ENCODE measurements around the gene CLSTN3. TPM values are rescaled to one million over a fixed set of nuclear protein-coding genes. Genes with fewer than 3 reads are reported as not detected.

Gene CLSTN3
- total and polyA plus RNA-seq, 2 of the 8 experiments (the other 6 are each of a cell fraction or from before 2014, with no cell fraction given), result 20.4 to 26.3 TPM

DNA sequence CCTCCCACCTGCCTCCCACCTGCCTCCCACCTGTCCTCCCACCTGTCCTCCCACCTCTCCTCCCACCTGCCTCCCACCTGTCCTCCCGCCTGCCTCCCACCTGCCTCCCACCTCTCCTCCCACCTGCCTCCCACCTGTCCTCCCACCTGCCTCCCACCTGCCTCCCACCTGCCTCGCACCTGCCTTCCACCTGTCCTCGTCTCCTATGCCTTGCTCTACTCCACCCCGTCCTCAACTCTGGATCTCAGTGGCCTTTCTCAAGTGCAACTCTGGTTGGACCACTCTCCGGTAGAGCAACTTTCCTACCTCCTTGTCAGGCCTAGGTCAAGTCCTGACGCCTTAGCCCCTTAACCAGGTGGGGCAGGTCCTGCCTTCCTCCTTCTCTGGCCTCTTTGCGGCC lies 30.0 kb downstream of the CLSTN3 start:
- no peak overlapping the region for H4K5ac ChIP-seq (ENCODE audit: insufficient read length, low read depth, low read length)
- no peak overlapping the region for H2BK5ac ChIP-seq (ENCODE audit: low read depth, low read length)
- no peak overlapping the region for H3K9ac ChIP-seq (replicated peaks in 1 of 4; ENCODE audit: extremely low read depth in 1 of 4, low read depth in 3 of 4, low read length in 3 of 4)
- no peak overlapping the region for H4K8ac ChIP-seq (ENCODE audit: extremely low read depth, insufficient read depth, low read length)
- no peak overlapping the region for H2AFZ ChIP-seq (ENCODE audit: low read length)
- H3K79me1 ChIP-seq (ENCODE audit: low read depth, low read length), result no peaks in the 10 kb centered on the region; the same call in 1 of the 2 replicates
- no peak overlapping the region for H3K4me3 ChIP-seq (ENCODE audit: extremely low read depth in 1 of 4, insufficient read depth in 2 of 4, low read depth in 3 of 4, low read length in 4 of 4)
- FAIRE-seq, result no peak
- no peak overlapping the region for H4K91ac ChIP-seq (replicated peaks; ENCODE audit: insufficient read length, low read length)
- CTCF ChIA-PET (ENCODE audit: partially characterized antibody), result interaction anchor here (1.0 to 6.1 kb wide), 3 partner anchors 14 to 20 kb away, joined by 3 to 71 read pairs (median 29); no protein-coding TSS in a partner anchor
- 0 out of 2 replicates have a peak overlapping the region, but pooled peaks have one; percentile 61 for H2BK15ac ChIP-seq (ENCODE audit: low read length)
- H3K23ac ChIP-seq (ENCODE audit: insufficient read length), result no peak overlapping the region
- H3K36me3 ChIP-seq (ENCODE audit: control insufficient read depth in 2 of 4, insufficient read depth in 4 of 4, low read length in 3 of 4), result no peaks in the 10 kb centered on the region; a peak in 2 of 8 replicates
- H3K4me2 ChIP-seq (ENCODE audit: insufficient read depth in 1 of 2, low read depth in 2 of 2, low read length in 2 of 2), result no peak overlapping the region
- H3K27me3 ChIP-seq (replicated peaks in 1 of 4; ENCODE audit: control insufficient read depth in 3 of 4, extremely low read depth in 1 of 4, insufficient read depth in 3 of 4, low read length in 3 of 4), result no peaks in the 10 kb centered on the region; a peak in 2 of 7 replicates
- no peak overlapping the region for H3K27ac ChIP-seq (ENCODE audit: low read depth, low read length)
- no peak overlapping the region for H2BK20ac ChIP-seq (ENCODE audit: low read length)
- H3K56ac ChIP-seq (replicated peaks; ENCODE audit: insufficient read length, low read depth, low read length), result no peak overlapping the region
- WGBS, 2 experiments (ENCODE audit: extremely low coverage in 1 of 2, insufficient coverage in 1 of 2, insufficient read length in 1 of 2, insufficient replicate concordance in 2 of 2, low coverage in 1 of 2, low lambda C conversion rate in 2 of 2, missing lambda C conversion rate in 1 of 2), result 80% methylated on average over 5 of the region's 7 CpGs; no CpG with 5 or more reads in 1 of the 2 experiments
- no peaks in the 10 kb centered on the region for H4K20me1 ChIP-seq (replicated peaks in 1 of 2; ENCODE audit: control insufficient read depth in 1 of 2, insufficient read depth in 2 of 2, low read length in 2 of 2)
- no peak overlapping the region for H3K18ac ChIP-seq (ENCODE audit: extremely low read depth, low read length)
- H3K79me2 ChIP-seq (ENCODE audit: control insufficient read depth in 1 of 2, insufficient read depth in 2 of 2, low read length in 2 of 2), result no peaks in the 10 kb centered on the region
- no peaks in the 10 kb centered on the region; the same call in 1 of the 2 replicates for H3K23me2 ChIP-seq (ENCODE audit: low read depth, low read length)
- no peak for DNase-seq (ENCODE audit: low read depth in 1 of 2, low spot score in 2 of 2)
- H3K14ac ChIP-seq (ENCODE audit: insufficient read length), result no peak overlapping the region
- no peak overlapping the region for H2BK120ac ChIP-seq (replicated peaks; ENCODE audit: low read depth, low read length)
- no peaks in the 10 kb centered on the region for H3K4me1 ChIP-seq (replicated peaks in 1 of 4; ENCODE audit: control insufficient read depth in 3 of 4, insufficient read depth in 4 of 4, low read length in 3 of 4)
- no peak for TF ChIP-seq KDM1A (IDR thresholded peaks at IDR 0.05; ENCODE audit: borderline replicate concordance, low read length)
- TF ChIP-seq BACH1 (IDR thresholded peaks at IDR 0.05; ENCODE audit: low read length), result no peak
- TF ChIP-seq SP1 (IDR thresholded peaks at IDR 0.05; ENCODE audit: low read depth, low read length), result no peak
- POLR2A ChIA-PET (ENCODE audit: partially characterized antibody), result no interaction called here
- no peak overlapping the region for H2BK12ac ChIP-seq (ENCODE audit: low read depth, low read length)
- peaks cover 6 to 10% of the 10 kb centered on the region in 2 experiments; a peak in 3 of 4 replicates for H3K9me3 ChIP-seq (ENCODE audit: insufficient read depth in 2 of 2, low read depth in 1 of 2, low read length in 1 of 2)
- H2AK5ac ChIP-seq (ENCODE audit: low read depth, low read length), result no peak overlapping the region
- H3K4ac ChIP-seq (replicated peaks; ENCODE audit: insufficient read length, low read depth, low read length), result no peak overlapping the region
